ENCODE data around the gene TMCO4. TPM values are rescaled to one million over a fixed set of nuclear protein-coding genes. Genes with fewer than 3 reads are reported as not detected.

The TMCO4 gene
- total RNA-seq, 1 experiment from 2014 or later, result 7.2 TPM

DNA sequence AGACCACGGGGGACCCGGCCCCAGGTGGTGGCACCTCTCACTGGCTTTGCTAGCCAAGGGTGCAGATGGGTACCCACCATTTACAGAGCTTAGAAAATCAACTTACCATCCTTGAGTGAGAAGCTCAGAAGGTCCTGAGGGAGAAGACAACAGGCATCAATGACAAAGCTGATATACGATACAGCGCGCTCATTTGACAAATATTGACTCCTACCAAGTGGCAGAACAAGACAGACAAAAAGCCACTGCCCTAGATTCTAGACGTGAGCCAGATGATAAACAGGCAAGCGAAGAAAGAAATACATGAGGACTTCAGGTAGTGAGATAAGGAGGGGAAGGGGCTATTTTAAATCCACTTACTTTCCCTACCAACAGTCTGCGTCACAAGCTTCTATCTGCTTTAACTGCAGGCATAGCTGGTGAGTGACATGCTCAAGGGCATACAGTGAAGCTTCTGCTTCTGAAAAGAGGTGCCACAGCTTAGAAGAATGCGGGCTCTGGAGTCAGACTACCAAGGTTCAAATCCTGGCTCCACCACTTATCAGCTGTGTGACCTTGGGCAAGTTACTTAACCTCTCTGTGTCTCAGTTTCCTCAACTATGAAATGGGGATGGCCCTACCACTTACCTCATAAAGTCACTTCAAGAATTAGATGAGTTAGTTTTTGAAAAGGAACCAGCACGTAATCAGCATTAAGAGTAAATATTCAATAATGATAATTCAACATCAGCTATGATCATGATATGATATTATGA, 29.1 kb downstream of the TMCO4 start (continued):
- no peak for TF ChIP-seq ZNF121 (CRISPR knock-in tag; IDR thresholded peaks at IDR 0.05)
- TF ChIP-seq, protein P1, sequence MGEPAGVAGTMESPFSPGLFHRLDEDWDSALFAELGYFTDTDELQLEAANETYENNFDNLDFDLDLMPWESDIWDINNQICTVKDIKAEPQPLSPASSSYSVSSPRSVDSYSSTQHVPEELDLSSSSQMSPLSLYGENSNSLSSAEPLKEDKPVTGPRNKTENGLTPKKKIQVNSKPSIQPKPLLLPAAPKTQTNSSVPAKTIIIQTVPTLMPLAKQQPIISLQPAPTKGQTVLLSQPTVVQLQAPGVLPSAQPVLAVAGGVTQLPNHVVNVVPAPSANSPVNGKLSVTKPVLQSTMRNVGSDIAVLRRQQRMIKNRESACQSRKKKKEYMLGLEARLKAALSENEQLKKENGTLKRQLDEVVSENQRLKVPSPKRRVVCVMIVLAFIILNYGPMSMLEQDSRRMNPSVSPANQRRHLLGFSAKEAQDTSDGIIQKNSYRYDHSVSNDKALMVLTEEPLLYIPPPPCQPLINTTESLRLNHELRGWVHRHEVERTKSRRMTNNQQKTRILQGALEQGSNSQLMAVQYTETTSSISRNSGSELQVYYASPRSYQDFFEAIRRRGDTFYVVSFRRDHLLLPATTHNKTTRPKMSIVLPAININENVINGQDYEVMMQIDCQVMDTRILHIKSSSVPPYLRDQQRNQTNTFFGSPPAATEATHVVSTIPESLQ (CRISPR knock-in tag; IDR thresholded peaks at IDR 0.05), result no peak
- TF ChIP-seq, protein P2, sequence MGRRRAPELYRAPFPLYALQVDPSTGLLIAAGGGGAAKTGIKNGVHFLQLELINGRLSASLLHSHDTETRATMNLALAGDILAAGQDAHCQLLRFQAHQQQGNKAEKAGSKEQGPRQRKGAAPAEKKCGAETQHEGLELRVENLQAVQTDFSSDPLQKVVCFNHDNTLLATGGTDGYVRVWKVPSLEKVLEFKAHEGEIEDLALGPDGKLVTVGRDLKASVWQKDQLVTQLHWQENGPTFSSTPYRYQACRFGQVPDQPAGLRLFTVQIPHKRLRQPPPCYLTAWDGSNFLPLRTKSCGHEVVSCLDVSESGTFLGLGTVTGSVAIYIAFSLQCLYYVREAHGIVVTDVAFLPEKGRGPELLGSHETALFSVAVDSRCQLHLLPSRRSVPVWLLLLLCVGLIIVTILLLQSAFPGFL (CRISPR knock-in tag; IDR thresholded peaks at IDR 0.05; ENCODE audit: borderline replicate concordance), result no peak
- TF ChIP-seq, protein P3, sequence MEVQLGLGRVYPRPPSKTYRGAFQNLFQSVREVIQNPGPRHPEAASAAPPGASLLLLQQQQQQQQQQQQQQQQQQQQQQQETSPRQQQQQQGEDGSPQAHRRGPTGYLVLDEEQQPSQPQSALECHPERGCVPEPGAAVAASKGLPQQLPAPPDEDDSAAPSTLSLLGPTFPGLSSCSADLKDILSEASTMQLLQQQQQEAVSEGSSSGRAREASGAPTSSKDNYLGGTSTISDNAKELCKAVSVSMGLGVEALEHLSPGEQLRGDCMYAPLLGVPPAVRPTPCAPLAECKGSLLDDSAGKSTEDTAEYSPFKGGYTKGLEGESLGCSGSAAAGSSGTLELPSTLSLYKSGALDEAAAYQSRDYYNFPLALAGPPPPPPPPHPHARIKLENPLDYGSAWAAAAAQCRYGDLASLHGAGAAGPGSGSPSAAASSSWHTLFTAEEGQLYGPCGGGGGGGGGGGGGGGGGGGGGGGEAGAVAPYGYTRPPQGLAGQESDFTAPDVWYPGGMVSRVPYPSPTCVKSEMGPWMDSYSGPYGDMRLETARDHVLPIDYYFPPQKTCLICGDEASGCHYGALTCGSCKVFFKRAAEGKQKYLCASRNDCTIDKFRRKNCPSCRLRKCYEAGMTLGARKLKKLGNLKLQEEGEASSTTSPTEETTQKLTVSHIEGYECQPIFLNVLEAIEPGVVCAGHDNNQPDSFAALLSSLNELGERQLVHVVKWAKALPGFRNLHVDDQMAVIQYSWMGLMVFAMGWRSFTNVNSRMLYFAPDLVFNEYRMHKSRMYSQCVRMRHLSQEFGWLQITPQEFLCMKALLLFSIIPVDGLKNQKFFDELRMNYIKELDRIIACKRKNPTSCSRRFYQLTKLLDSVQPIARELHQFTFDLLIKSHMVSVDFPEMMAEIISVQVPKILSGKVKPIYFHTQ (CRISPR knock-in tag; IDR thresholded peaks at IDR 0.05), result no peak

DNA sequence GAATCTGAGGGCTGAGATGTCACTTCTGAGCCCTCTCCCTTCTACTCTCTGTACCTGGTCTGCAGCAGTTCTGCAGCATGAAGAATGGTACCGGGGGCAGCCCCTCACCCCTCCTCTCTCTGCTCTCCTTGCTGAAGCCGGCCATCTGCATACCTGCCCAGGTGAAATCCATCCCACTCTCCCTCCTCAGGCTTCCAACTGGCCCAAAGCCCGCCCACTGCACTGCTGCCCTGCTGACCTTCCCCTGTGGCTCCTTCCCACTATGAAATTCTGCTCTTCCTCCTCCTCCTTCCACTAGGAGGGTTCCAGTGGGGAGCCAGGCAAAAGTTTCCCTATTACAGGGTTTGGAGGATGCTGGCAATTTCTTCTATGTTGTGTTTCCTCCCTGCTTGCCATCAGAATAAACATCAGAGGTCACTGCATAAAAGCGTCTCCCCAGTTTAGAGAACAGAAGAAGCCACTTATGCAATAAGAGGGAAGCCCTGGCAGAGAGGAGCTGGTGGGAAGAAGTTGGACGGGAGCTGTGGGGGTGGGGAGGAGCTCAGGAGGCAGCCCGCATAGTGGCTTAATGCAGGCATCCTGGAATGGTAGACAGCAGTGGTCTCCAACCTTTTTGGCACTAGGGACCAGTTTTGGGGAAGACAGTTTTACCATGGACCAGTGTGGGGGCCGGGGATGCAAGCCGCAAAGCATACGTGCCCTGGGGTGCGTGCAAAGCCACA, 30.3 kb downstream of the TMCO4 start:
- peak; percentile 34 for DNase-seq (ENCODE audit: low spot score)
- peak; percentile 78 for ATAC-seq
- no peaks in the 10 kb centered on the region for H3K27me3 Mint-ChIP-seq (ENCODE audit: low read depth)
- peaks cover 31% of the 10 kb centered on the region for H3K4me1 Mint-ChIP-seq
- H3K36me3 Mint-ChIP-seq, result no peaks in the 10 kb centered on the region
- no peaks in the 10 kb centered on the region for H3K9me3 Mint-ChIP-seq
- ChIA-PET CTCF (interaction anchor here (0.5 to 2.1 kb wide), 6 partner anchors 18 to 1588 kb away, joined by 3 to 6 read pairs (median 4); no protein-coding TSS in a partner anchor), POLR2A (interaction anchor here (0.6 kb wide), 1 partner anchor 85 kb away, joined by 15 read pairs; no protein-coding TSS in a partner anchor)
- no peak overlapping the region for H3K4me3 Mint-ChIP-seq
- peak overlapping the region; percentile 37; the same call in 1 of the 2 replicates for H3K27ac Mint-ChIP-seq
- TF ChIP-seq NR2C2 (CRISPR knock-in tag; IDR thresholded peaks at IDR 0.05), result no peak
- TF ChIP-seq NFATC4 (CRISPR knock-in tag; IDR thresholded peaks at IDR 0.05), result no peak
- no peak for TF ChIP-seq OVOL2 (CRISPR knock-in tag; IDR thresholded peaks at IDR 0.05; ENCODE audit: borderline replicate concordance)
- TF ChIP-seq, protein P4, sequence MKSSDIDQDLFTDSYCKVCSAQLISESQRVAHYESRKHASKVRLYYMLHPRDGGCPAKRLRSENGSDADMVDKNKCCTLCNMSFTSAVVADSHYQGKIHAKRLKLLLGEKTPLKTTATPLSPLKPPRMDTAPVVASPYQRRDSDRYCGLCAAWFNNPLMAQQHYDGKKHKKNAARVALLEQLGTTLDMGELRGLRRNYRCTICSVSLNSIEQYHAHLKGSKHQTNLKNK (CRISPR knock-in tag; IDR thresholded peaks at IDR 0.05), result no peak
- TF ChIP-seq, protein P5, sequence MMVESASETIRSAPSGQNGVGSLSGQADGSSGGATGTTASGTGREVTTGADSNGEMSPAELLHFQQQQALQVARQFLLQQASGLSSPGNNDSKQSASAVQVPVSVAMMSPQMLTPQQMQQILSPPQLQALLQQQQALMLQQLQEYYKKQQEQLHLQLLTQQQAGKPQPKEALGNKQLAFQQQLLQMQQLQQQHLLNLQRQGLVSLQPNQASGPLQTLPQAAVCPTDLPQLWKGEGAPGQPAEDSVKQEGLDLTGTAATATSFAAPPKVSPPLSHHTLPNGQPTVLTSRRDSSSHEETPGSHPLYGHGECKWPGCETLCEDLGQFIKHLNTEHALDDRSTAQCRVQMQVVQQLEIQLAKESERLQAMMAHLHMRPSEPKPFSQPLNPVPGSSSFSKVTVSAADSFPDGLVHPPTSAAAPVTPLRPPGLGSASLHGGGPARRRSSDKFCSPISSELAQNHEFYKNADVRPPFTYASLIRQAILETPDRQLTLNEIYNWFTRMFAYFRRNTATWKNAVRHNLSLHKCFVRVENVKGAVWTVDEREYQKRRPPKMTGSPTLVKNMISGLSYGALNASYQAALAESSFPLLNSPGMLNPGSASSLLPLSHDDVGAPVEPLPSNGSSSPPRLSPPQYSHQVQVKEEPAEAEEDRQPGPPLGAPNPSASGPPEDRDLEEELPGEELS (CRISPR knock-in tag; IDR thresholded peaks at IDR 0.05), result no peak
- TF ChIP-seq, protein P6, sequence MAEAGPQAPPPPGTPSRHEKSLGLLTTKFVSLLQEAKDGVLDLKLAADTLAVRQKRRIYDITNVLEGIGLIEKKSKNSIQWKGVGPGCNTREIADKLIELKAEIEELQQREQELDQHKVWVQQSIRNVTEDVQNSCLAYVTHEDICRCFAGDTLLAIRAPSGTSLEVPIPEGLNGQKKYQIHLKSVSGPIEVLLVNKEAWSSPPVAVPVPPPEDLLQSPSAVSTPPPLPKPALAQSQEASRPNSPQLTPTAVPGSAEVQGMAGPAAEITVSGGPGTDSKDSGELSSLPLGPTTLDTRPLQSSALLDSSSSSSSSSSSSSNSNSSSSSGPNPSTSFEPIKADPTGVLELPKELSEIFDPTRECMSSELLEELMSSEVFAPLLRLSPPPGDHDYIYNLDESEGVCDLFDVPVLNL (CRISPR knock-in tag; IDR thresholded peaks at IDR 0.05; ENCODE audit: borderline replicate concordance, low read depth), result no peak
- TF ChIP-seq JAZF1 (CRISPR knock-in tag; IDR thresholded peaks at IDR 0.05), result no peak
- TF ChIP-seq ZNF671 (CRISPR knock-in tag; IDR thresholded peaks at IDR 0.05), result no peak
- TF ChIP-seq, protein P7, sequence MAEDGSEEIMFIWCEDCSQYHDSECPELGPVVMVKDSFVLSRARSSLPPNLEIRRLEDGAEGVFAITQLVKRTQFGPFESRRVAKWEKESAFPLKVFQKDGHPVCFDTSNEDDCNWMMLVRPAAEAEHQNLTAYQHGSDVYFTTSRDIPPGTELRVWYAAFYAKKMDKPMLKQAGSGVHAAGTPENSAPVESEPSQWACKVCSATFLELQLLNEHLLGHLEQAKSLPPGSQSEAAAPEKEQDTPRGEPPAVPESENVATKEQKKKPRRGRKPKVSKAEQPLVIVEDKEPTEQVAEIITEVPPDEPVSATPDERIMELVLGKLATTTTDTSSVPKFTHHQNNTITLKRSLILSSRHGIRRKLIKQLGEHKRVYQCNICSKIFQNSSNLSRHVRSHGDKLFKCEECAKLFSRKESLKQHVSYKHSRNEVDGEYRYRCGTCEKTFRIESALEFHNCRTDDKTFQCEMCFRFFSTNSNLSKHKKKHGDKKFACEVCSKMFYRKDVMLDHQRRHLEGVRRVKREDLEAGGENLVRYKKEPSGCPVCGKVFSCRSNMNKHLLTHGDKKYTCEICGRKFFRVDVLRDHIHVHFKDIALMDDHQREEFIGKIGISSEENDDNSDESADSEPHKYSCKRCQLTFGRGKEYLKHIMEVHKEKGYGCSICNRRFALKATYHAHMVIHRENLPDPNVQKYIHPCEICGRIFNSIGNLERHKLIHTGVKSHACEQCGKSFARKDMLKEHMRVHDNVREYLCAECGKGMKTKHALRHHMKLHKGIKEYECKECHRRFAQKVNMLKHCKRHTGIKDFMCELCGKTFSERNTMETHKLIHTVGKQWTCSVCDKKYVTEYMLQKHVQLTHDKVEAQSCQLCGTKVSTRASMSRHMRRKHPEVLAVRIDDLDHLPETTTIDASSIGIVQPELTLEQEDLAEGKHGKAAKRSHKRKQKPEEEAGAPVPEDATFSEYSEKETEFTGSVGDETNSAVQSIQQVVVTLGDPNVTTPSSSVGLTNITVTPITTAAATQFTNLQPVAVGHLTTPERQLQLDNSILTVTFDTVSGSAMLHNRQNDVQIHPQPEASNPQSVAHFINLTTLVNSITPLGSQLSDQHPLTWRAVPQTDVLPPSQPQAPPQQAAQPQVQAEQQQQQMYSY (CRISPR knock-in tag; IDR thresholded peaks at IDR 0.05), result no peak
- TF ChIP-seq FOXJ3 (CRISPR knock-in tag; IDR thresholded peaks at IDR 0.05; ENCODE audit: borderline replicate concordance), result no peak
- no peak for TF ChIP-seq NFYB (CRISPR knock-in tag; conservative IDR thresholded peaks at IDR 0.05; ENCODE audit: low read depth)
- TF ChIP-seq KAT7 (CRISPR knock-in tag; IDR thresholded peaks at IDR 0.05; ENCODE audit: borderline replicate concordance), result no peak
- TF ChIP-seq NR3C1 (CRISPR knock-in tag; conservative IDR thresholded peaks at IDR 0.05; ENCODE audit: low read depth), result no peak
- TF ChIP-seq, protein P8, sequence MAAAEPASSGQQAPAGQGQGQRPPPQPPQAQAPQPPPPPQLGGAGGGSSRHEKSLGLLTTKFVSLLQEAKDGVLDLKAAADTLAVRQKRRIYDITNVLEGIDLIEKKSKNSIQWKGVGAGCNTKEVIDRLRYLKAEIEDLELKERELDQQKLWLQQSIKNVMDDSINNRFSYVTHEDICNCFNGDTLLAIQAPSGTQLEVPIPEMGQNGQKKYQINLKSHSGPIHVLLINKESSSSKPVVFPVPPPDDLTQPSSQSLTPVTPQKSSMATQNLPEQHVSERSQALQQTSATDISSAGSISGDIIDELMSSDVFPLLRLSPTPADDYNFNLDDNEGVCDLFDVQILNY (CRISPR knock-in tag; IDR thresholded peaks at IDR 0.05), result no peak
